HG02852 (cell line): ENCODE results near the gene SLC38A3.

Source experiments
- ATAC-seq: cut with Tn5 transposase; IDR thresholded peaks from one replicate; pipeline ENCODE4 v1.9.1; 2021; ENCODE audit warnings: mild to moderate bottlenecking, moderate library complexity; ENCODE audit not compliant: unreplicated experiment

Gene SLC38A3

GRCh38 chr3:50264383-50264963 is 59.4 kb downstream of the SLC38A3 start:
- no peak for ATAC-seq

- ATAC-seq: no peak
These were observed 60.0 kb downstream of the SLC38A3 start for GRCh38 chr3:50264964-50265485.

- ATAC-seq: no peak
These were observed 60.5 kb downstream of the SLC38A3 start for GRCh38 chr3:50265571-50265970.

GRCh38 chr3:50266017-50266416 is 60.9 kb downstream of the SLC38A3 start:
- no peak for ATAC-seq

GRCh38 chr3:50266836-50267235 is 61.8 kb downstream of the SLC38A3 start:
- no peak for ATAC-seq

GRCh38 chr3:50267280-50267913 is 62.3 kb downstream of the SLC38A3 start:
- no peak for ATAC-seq

- ATAC-seq: no peak
These were observed 63.2 kb downstream of the SLC38A3 start for GRCh38 chr3:50268276-50268675.

- ATAC-seq: no peak
These were observed 63.8 kb downstream of the SLC38A3 start, which contains the start of gene SEMA3B for GRCh38 chr3:50268703-50269451. Gene SEMA3B (plus strand): TSS chr3:50269147. CDS start chr3:50269241, 94 bp downstream.

- no peak for ATAC-seq
These were observed 64.4 kb downstream of the SLC38A3 start for GRCh38 chr3:50269460-50269859.

GRCh38 chr3:50269977-50270413 is 64.9 kb downstream of the SLC38A3 start:
- ATAC-seq: no peak

- ATAC-seq: no peak
These were observed 65.6 kb downstream of the SLC38A3 start for GRCh38 chr3:50270422-50271224.
